SK-N-SH (cell line): Measurements from ENCODE around the gene KLHL26. TPM values are rescaled to one million over a fixed set of nuclear protein-coding genes. Genes with fewer than 3 reads are reported as not detected.

ENCODE experiments used
- CTCF ChIA-PET: fragments of 300-600, 350-600 bp; formaldehyde crosslinking; extraction: SDS; loops from one replicate; lab custom pipeline; 2021; lab: Yijun Ruan, JAX
- POLR2A ChIA-PET: fragments of 350-600 bp; sonication (Branson Sonifier 250); formaldehyde crosslinking; extraction: SDS; loops from one replicate; lab custom pipeline; 2020; ENCODE audit warnings: antibody characterized with exemption, inconsistent platforms; lab: Yijun Ruan, JAX
- DNase-seq: peaks from one replicate; pipeline ENCODE4 v3.0.0; 2012
- H2AFZ ChIP-seq: fragments of 200-600 bp; sonication (generic); 2 replicates; pipeline ENCODE4 v1.8.1; 2016; ENCODE audit warnings: antibody characterized with exemption, mild to moderate bottlenecking, low read depth
- H3F3A ChIP-seq: fragments of 200-600 bp; sonication (generic); replicated peaks from 2 replicates; pipeline ENCODE3; 2016; ENCODE audit warnings: antibody characterized with exemption, mild to moderate bottlenecking; ENCODE audit not compliant: insufficient read depth
- H3K27ac ChIP-seq, 2 experiments: fragments of 200-500 bp in 1 of 2; fragments of 200-600 bp in 1 of 2; sonication (Bioruptor generic) in 1 of 2; sonication (generic), shearing (Covaris generic) in 1 of 2; 2 replicates each; pipeline versions ENCODE4 v1.5.1 to v1.6.1; 2014 to 2016; ENCODE audit warnings: low read depth in 2 of 2, inconsistent platforms in 1 of 2, low read length in 1 of 2, mild to moderate bottlenecking in 1 of 2, mixed read lengths in 1 of 2
- H3K27me3 ChIP-seq: fragments of 200-600 bp; sonication (generic), shearing (Covaris generic); 2 replicates; pipeline ENCODE4 v1.6.1; 2016; ENCODE audit warnings: mixed run types; ENCODE audit not compliant: insufficient read depth
- H3K36me3 ChIP-seq, 2 experiments: fragments of 200-500 bp in 1 of 2; fragments of 200-600 bp in 1 of 2; sonication (Bioruptor generic) in 1 of 2; sonication (generic) in 1 of 2; replicated peaks in 1 of 2; 2 replicates each; pipeline versions ENCODE3 to v1.5.1; 2014 to 2016; ENCODE audit warnings: low read length in 1 of 2, mild to moderate bottlenecking in 1 of 2; ENCODE audit not compliant: insufficient read depth in 2 of 2, control insufficient read depth in 1 of 2
- H3K4me1 ChIP-seq, 2 experiments: fragments of 200-500 bp in 1 of 2; fragments of 200-600 bp in 1 of 2; sonication (Bioruptor generic) in 1 of 2; sonication (generic), shearing (Covaris generic) in 1 of 2; 2 replicates each; pipeline versions ENCODE4 v1.5.1 to v1.6.1; 2014 to 2016; ENCODE audit warnings: low read depth in 1 of 2, low read length in 1 of 2, mixed run types in 1 of 2; ENCODE audit not compliant: insufficient read depth in 2 of 2, control insufficient read depth in 1 of 2
- H3K4me2 ChIP-seq: fragments of 200-600 bp; sonication (generic), shearing (Covaris generic); 2 replicates; pipeline ENCODE4 v1.6.1; 2017; ENCODE audit warnings: mixed run types
- H3K4me3 ChIP-seq, 2 experiments: fragments of 200-500 bp in 1 of 2; fragments of 200-600 bp in 1 of 2; sonication (Bioruptor generic) in 1 of 2; sonication (generic), shearing (Covaris generic) in 1 of 2; 2 replicates each; pipeline versions ENCODE4 v1.5.1 to v1.8.1; 2014 to 2016; ENCODE audit warnings: low read depth in 2 of 2, inconsistent platforms in 1 of 2, low read length in 1 of 2, mild to moderate bottlenecking in 1 of 2, mixed read lengths in 1 of 2, moderate library complexity in 1 of 2
- H3K79me2 ChIP-seq: fragments of 200-600 bp; sonication (generic); 2 replicates; pipeline ENCODE4 v1.8.1; 2017; ENCODE audit warnings: mild to moderate bottlenecking; ENCODE audit not compliant: insufficient read depth
- H3K9ac ChIP-seq: fragments of 200-600 bp; sonication (generic); 2 replicates; pipeline ENCODE4 v1.6.1; 2017; ENCODE audit warnings: mixed run types
- H3K9me2 ChIP-seq: fragments of 200-600 bp; sonication (generic); 2 replicates; pipeline ENCODE4 v1.6.1; 2017; ENCODE audit warnings: mixed run types
- H3K9me3 ChIP-seq: fragments of 200-600 bp; sonication (generic); 2 replicates; pipeline ENCODE4 v1.6.1; 2017; ENCODE audit warnings: mixed run types, mild to moderate bottlenecking, moderate library complexity
- H4K20me1 ChIP-seq: fragments of 200-600 bp; sonication (generic); 2 replicates; pipeline ENCODE4 v1.6.1; 2017; ENCODE audit warnings: mild to moderate bottlenecking, mixed run types; ENCODE audit not compliant: insufficient read depth
- CHD2 ChIP-seq: fragments of 150-350 bp; IDR thresholded peaks from 2 replicates; pipeline ENCODE4 v1.6.1; 2018; ENCODE audit warnings: low read length; ENCODE audit not compliant: partially characterized antibody
- ELF1 ChIP-seq: IDR thresholded peaks from 2 replicates; pipeline ENCODE4 v1.4.0; 2012
- EP300 ChIP-seq, 2 experiments: IDR thresholded peaks; 2 replicates each; pipeline versions ENCODE4 v1.4.0 to v1.6.1; 2012; ENCODE audit warnings: borderline replicate concordance in 1 of 2, low read depth in 1 of 2, low read length in 1 of 2
- EZH2phosphoT487 ChIP-seq: fragments of 200-600 bp; sonication (generic); IDR thresholded peaks from 2 replicates; pipeline ENCODE4 v1.6.1; 2017; ENCODE audit warnings: low read depth, mixed run types, mild to moderate bottlenecking, antibody characterized with exemption, moderate library complexity, borderline replicate concordance
- FOSL2 ChIP-seq: IDR thresholded peaks from 2 replicates; pipeline ENCODE4 v1.4.0; 2012; ENCODE audit warnings: low read depth, mild to moderate bottlenecking, moderate library complexity, borderline replicate concordance
- FOXJ3 ChIP-seq: sonication (generic); formaldehyde crosslinking; IDR thresholded peaks from 2 replicates; pipeline ENCODE4 v1.5.1; 2020; ENCODE audit warnings: mild to moderate bottlenecking, missing genetic modification reagents
- GABPA ChIP-seq: IDR thresholded peaks from 2 replicates; pipeline ENCODE4 v1.4.0; 2012; ENCODE audit warnings: low read depth, mild to moderate bottlenecking
- GATA2 ChIP-seq: sonication (generic); formaldehyde crosslinking; IDR thresholded peaks from 2 replicates; pipeline ENCODE4 v1.5.0; 2020; ENCODE audit warnings: mild to moderate bottlenecking, missing genetic modification reagents
- NRF1 ChIP-seq: IDR thresholded peaks from 2 replicates; pipeline ENCODE4 v1.6.1; 2012; ENCODE audit warnings: low read depth, mild to moderate bottlenecking, low read length
- POLR2AphosphoS5 ChIP-seq: IDR thresholded peaks from 2 replicates; pipeline ENCODE4 v1.6.1; 2012; ENCODE audit warnings: low read depth, low read length
- RCOR1 ChIP-seq: fragments of 150-350 bp; IDR thresholded peaks from 2 replicates; pipeline ENCODE4 v1.6.1; 2017; ENCODE audit warnings: antibody characterized with exemption, low read length
- RFX5 ChIP-seq: IDR thresholded peaks from 2 replicates; pipeline ENCODE4 v1.6.1; 2012; ENCODE audit warnings: mild to moderate bottlenecking, improper control_type of control experiment, low read length
- SIN3A ChIP-seq: IDR thresholded peaks from 2 replicates; pipeline ENCODE4 v1.6.1; 2012; ENCODE audit warnings: low read depth, mild to moderate bottlenecking, low read length, moderate library complexity, borderline replicate concordance
- TCF12 ChIP-seq: IDR thresholded peaks from 2 replicates; pipeline ENCODE4 v1.4.0; 2012
- WGBS: methylation state at CpG from one replicate; pipeline ENCODE4 v1.1.6; 2017; ENCODE audit warnings: low lambda C conversion rate; 5-methylcytosine and 5-hydroxymethylcytosine counted together
- polyA plus RNA-seq, 3 experiments: library from polyadenylated mRNA; depleted of rRNA; stranded (reverse); fragments of >200 nt; gene quantifications; 2 replicates each; pipeline ENCODE4 v1.2.3, GENCODE V29; 2012
- TF ChIP-seq, protein P1 (sequence below): IDR thresholded peaks from 2 replicates; pipeline ENCODE4 v1.6.1; 2012; ENCODE audit warnings: mild to moderate bottlenecking, low read depth, low read length, moderate library complexity
- TF ChIP-seq, protein P2 (sequence below): IDR thresholded peaks from 2 replicates; pipeline ENCODE4 v1.4.0; 2012; ENCODE audit warnings: low read depth, borderline replicate concordance
- TF ChIP-seq, protein P3 (sequence below): IDR thresholded peaks from 2 replicates; pipeline ENCODE4; 2012
- TF ChIP-seq, protein P4 (sequence below): fragments of 150-350 bp; IDR thresholded peaks from 2 replicates; pipeline ENCODE4 v1.6.1; 2016; ENCODE audit warnings: mild to moderate bottlenecking, low read depth, low read length
- TF ChIP-seq, protein P5 (sequence below): fragments of 200-600 bp; sonication (generic); IDR thresholded peaks from 2 replicates; pipeline ENCODE4 v1.6.1; 2017; ENCODE audit warnings: antibody characterized with exemption, mild to moderate bottlenecking, moderate library complexity
- TF ChIP-seq, protein P6 (sequence below): fragments of 150-350 bp; IDR thresholded peaks from 2 replicates; pipeline ENCODE4 v1.6.1; 2017; ENCODE audit warnings: antibody characterized with exemption, low read length, low read depth, borderline replicate concordance

The KLHL26 gene
- polyA plus RNA-seq, 1 of the 3 experiments (the other 2 are of a cell fraction) = 4.6 TPM

DNA sequence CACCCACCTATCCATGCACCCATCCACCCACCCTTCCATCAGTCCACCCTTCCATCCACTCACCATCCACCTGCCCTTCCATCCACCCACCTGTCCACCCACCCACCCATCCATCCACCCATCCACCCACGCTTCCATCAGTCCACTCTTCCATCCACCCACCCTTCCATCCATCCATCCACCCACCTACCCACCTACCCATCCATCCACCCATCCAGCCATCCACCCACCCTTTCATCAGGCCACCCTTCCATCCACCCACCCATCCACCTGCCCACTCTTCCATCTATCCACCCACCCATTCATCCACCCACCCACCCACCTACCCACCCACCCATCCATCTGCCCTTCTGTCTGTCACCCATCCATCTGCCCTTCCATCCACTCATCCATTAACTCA is 17.0 kb downstream of the KLHL26 start:
- 81% methylated on average over 1 of the region's 1 CpG for WGBS
- Histone ChIP-seq H3K4me2 (no peak overlapping the region), H3K79me2 (0 out of 2 replicates have a peak, but pooled peaks cover 3% of the 10 kb centered on the region), H3K4me1 (peaks cover 1 to 11% of the 10 kb centered on the region in 2 experiments; a peak in 1 of 4 replicates), H3K27ac (no peak overlapping the region), H3K9me3 (no peaks in the 10 kb centered on the region), H3K27me3 (no peaks in the 10 kb centered on the region), H3F3A (peaks cover 8% of the 10 kb centered on the region), H3K36me3 (no peaks in the 10 kb centered on the region), H2AFZ (no peak overlapping the region), H3K9ac (no peak overlapping the region), H3K9me2 (no peaks in the 10 kb centered on the region), H4K20me1 (no peaks in the 10 kb centered on the region), H3K4me3 (no peak overlapping the region)
- DNase-seq = no peak
- ChIA-PET CTCF (no interaction called here), POLR2A (no interaction called here)
- TF ChIP-seq GATA2 (CRISPR knock-in tag) (no peak), POLR2AphosphoS5 (no peak), RFX5 (no peak), GABPA (no peak), TCF12 (no peak), FOSL2 (no peak), ELF1 (no peak), FOXJ3 (CRISPR knock-in tag) (no peak), NRF1 (no peak), EP300 (IDR thresholded peaks at IDR 0.05; ENCODE audit: borderline replicate concordance in 1 of 2, low read depth in 1 of 2, low read length in 1 of 2) (no peak), EZH2phosphoT487 (no peak), SIN3A (no peak), CHD2 (no peak), RCOR1 (no peak)
- TF ChIP-seq, protein P1, sequence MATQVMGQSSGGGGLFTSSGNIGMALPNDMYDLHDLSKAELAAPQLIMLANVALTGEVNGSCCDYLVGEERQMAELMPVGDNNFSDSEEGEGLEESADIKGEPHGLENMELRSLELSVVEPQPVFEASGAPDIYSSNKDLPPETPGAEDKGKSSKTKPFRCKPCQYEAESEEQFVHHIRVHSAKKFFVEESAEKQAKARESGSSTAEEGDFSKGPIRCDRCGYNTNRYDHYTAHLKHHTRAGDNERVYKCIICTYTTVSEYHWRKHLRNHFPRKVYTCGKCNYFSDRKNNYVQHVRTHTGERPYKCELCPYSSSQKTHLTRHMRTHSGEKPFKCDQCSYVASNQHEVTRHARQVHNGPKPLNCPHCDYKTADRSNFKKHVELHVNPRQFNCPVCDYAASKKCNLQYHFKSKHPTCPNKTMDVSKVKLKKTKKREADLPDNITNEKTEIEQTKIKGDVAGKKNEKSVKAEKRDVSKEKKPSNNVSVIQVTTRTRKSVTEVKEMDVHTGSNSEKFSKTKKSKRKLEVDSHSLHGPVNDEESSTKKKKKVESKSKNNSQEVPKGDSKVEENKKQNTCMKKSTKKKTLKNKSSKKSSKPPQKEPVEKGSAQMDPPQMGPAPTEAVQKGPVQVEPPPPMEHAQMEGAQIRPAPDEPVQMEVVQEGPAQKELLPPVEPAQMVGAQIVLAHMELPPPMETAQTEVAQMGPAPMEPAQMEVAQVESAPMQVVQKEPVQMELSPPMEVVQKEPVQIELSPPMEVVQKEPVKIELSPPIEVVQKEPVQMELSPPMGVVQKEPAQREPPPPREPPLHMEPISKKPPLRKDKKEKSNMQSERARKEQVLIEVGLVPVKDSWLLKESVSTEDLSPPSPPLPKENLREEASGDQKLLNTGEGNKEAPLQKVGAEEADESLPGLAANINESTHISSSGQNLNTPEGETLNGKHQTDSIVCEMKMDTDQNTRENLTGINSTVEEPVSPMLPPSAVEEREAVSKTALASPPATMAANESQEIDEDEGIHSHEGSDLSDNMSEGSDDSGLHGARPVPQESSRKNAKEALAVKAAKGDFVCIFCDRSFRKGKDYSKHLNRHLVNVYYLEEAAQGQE = no peak
- TF ChIP-seq, protein P2, sequence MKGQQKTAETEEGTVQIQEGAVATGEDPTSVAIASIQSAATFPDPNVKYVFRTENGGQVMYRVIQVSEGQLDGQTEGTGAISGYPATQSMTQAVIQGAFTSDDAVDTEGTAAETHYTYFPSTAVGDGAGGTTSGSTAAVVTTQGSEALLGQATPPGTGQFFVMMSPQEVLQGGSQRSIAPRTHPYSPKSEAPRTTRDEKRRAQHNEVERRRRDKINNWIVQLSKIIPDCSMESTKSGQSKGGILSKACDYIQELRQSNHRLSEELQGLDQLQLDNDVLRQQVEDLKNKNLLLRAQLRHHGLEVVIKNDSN = no peak
- TF ChIP-seq, protein P3, sequence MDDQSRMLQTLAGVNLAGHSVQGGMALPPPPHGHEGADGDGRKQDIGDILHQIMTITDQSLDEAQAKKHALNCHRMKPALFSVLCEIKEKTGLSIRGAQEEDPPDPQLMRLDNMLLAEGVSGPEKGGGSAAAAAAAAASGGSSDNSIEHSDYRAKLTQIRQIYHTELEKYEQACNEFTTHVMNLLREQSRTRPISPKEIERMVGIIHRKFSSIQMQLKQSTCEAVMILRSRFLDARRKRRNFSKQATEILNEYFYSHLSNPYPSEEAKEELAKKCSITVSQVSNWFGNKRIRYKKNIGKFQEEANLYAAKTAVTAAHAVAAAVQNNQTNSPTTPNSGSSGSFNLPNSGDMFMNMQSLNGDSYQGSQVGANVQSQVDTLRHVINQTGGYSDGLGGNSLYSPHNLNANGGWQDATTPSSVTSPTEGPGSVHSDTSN = no peak
- TF ChIP-seq, protein P4, sequence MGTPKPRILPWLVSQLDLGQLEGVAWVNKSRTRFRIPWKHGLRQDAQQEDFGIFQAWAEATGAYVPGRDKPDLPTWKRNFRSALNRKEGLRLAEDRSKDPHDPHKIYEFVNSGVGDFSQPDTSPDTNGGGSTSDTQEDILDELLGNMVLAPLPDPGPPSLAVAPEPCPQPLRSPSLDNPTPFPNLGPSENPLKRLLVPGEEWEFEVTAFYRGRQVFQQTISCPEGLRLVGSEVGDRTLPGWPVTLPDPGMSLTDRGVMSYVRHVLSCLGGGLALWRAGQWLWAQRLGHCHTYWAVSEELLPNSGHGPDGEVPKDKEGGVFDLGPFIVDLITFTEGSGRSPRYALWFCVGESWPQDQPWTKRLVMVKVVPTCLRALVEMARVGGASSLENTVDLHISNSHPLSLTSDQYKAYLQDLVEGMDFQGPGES = no peak
- TF ChIP-seq, protein P5, sequence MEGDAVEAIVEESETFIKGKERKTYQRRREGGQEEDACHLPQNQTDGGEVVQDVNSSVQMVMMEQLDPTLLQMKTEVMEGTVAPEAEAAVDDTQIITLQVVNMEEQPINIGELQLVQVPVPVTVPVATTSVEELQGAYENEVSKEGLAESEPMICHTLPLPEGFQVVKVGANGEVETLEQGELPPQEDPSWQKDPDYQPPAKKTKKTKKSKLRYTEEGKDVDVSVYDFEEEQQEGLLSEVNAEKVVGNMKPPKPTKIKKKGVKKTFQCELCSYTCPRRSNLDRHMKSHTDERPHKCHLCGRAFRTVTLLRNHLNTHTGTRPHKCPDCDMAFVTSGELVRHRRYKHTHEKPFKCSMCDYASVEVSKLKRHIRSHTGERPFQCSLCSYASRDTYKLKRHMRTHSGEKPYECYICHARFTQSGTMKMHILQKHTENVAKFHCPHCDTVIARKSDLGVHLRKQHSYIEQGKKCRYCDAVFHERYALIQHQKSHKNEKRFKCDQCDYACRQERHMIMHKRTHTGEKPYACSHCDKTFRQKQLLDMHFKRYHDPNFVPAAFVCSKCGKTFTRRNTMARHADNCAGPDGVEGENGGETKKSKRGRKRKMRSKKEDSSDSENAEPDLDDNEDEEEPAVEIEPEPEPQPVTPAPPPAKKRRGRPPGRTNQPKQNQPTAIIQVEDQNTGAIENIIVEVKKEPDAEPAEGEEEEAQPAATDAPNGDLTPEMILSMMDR = no peak
- TF ChIP-seq, protein P6, sequence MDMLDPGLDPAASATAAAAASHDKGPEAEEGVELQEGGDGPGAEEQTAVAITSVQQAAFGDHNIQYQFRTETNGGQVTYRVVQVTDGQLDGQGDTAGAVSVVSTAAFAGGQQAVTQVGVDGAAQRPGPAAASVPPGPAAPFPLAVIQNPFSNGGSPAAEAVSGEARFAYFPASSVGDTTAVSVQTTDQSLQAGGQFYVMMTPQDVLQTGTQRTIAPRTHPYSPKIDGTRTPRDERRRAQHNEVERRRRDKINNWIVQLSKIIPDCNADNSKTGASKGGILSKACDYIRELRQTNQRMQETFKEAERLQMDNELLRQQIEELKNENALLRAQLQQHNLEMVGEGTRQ = no peak
